Measurements from ENCODE around the gene MOBP.

MOBP gene

GRCh38 chr3:39473452-39474125 lies 6.1 kb downstream of the MOBP start:
- Histone ChIP-seq H3K27ac (no peak overlapping the region), H3K36me3 (no peaks in the 10 kb centered on the region)

GRCh38 chr3:39474126-39474515 lies 6.6 kb downstream of the MOBP start:
- Histone ChIP-seq H3K9me3 (no peaks in the 10 kb centered on the region), H3K27me3 (peaks cover 9% of the 10 kb centered on the region), H3K27ac (no peak overlapping the region), H3K4me3 (ENCODE audit: low read depth in 1 of 2, low read length in 1 of 2) (no peak overlapping the region), H3K4me1 (ENCODE audit: control insufficient read depth in 1 of 2, insufficient read depth in 1 of 2, low read depth in 1 of 2, low read length in 1 of 2) (no peaks in the 10 kb centered on the region), H3K36me3 (no peaks in the 10 kb centered on the region)
- TF ChIP-seq CTCF (IDR thresholded peaks at IDR 0.05), result no peak

More at GRCh38 chr3:39473452-39474125, 6.1 kb downstream of the MOBP start:
- H3K27me3 ChIP-seq, result peaks cover 9% of the 10 kb centered on the region
- H3K4me1 ChIP-seq (ENCODE audit: control insufficient read depth in 1 of 2, insufficient read depth in 1 of 2, low read depth in 1 of 2, low read length in 1 of 2), result no peaks in the 10 kb centered on the region
- H3K9me3 ChIP-seq, result no peaks in the 10 kb centered on the region
- H3K4me3 ChIP-seq (ENCODE audit: low read depth in 1 of 2, low read length in 1 of 2), result no peak overlapping the region
- no peak for TF ChIP-seq CTCF (IDR thresholded peaks at IDR 0.05)

GRCh38 chr3:39476783-39477182 lies 9.3 kb downstream of the MOBP start:
- no peaks in the 10 kb centered on the region for H3K27me3 ChIP-seq
- TF ChIP-seq CTCF (IDR thresholded peaks at IDR 0.05), result no peak
- no peak overlapping the region for H3K27ac ChIP-seq
- H3K9me3 ChIP-seq, result no peaks in the 10 kb centered on the region
- no peaks in the 10 kb centered on the region for H3K36me3 ChIP-seq
- H3K4me3 ChIP-seq (ENCODE audit: low read depth in 1 of 2, low read length in 1 of 2), result no peak overlapping the region
- no peaks in the 10 kb centered on the region for H3K4me1 ChIP-seq (ENCODE audit: control insufficient read depth in 1 of 2, insufficient read depth in 1 of 2, low read depth in 1 of 2, low read length in 1 of 2)

GRCh38 chr3:39478226-39478625 lies 10.7 kb downstream of the MOBP start:
- Histone ChIP-seq H3K4me1 (ENCODE audit: control insufficient read depth in 1 of 2, insufficient read depth in 1 of 2, low read depth in 1 of 2, low read length in 1 of 2) (no peaks in the 10 kb centered on the region), H3K27me3 (no peaks in the 10 kb centered on the region), H3K4me3 (ENCODE audit: low read depth in 1 of 2, low read length in 1 of 2) (no peak overlapping the region), H3K27ac (no peak overlapping the region), H3K36me3 (no peaks in the 10 kb centered on the region), H3K9me3 (no peaks in the 10 kb centered on the region)
- no peak for TF ChIP-seq CTCF (IDR thresholded peaks at IDR 0.05)

- H3K9me3 ChIP-seq, result no peaks in the 10 kb centered on the region
- no peaks in the 10 kb centered on the region for H3K4me1 ChIP-seq (ENCODE audit: control insufficient read depth in 1 of 2, insufficient read depth in 1 of 2, low read depth in 1 of 2, low read length in 1 of 2)
- no peaks in the 10 kb centered on the region for H3K27me3 ChIP-seq
- H3K27ac ChIP-seq, result no peak overlapping the region
- TF ChIP-seq CTCF (IDR thresholded peaks at IDR 0.05), result no peak
- H3K4me3 ChIP-seq (ENCODE audit: low read depth in 1 of 2, low read length in 1 of 2), result no peak overlapping the region
- no peaks in the 10 kb centered on the region for H3K36me3 ChIP-seq
These were observed 12.4 kb downstream of the MOBP start for GRCh38 chr3:39479701-39480414.

Measured in neutrophil (primary cell).